Suprapubic skin (tissue), 4 donors: ENCODE measurements around the gene CSKMT. TPM values are rescaled to one million over a fixed set of nuclear protein-coding genes. Genes with fewer than 3 reads are reported as not detected.

ENCODE experiments used
- DNase-seq, 2 donors: peaks; one replicate each; pipeline ENCODE4 v3.0.0-alpha.2; 2019; ENCODE audit warnings: low spot score in 2 of 2
- H3K27ac ChIP-seq: fragments of 200-600 bp; sonication (generic); one replicate; pipeline ENCODE4 v1.5.1; 2019
- H3K27me3 ChIP-seq: fragments of 200-600 bp; sonication (generic); one replicate; pipeline ENCODE4 v1.5.1; 2019
- H3K36me3 ChIP-seq: fragments of 200-600 bp; sonication (generic); one replicate; pipeline ENCODE4 v1.5.1; 2019
- H3K4me1 ChIP-seq: fragments of 200-600 bp; sonication (generic); one replicate; pipeline ENCODE4 v1.5.1; 2019
- H3K4me3 ChIP-seq: fragments of 200-600 bp; sonication (generic); one replicate; pipeline ENCODE4 v1.5.1; 2019; ENCODE audit warnings: mild to moderate bottlenecking
- H3K9me3 ChIP-seq: fragments of 200-600 bp; sonication (generic); one replicate; pipeline ENCODE4 v1.5.1; 2019
- CTCF ChIP-seq, 2 donors: fragments of 200-600 bp in 1 of 2; fragments of 450-650 bp in 1 of 2; sonication (generic) in 1 of 2; IDR thresholded peaks; one replicate each; pipeline ENCODE4 v1.5.1; 2016 to 2019; ENCODE audit warnings: antibody characterized with exemption in 2 of 2, mild to moderate bottlenecking in 1 of 2, moderate library complexity in 1 of 2
- EP300 ChIP-seq: sonication (generic); formaldehyde crosslinking; IDR thresholded peaks from one replicate; pipeline ENCODE4 v1.6.1; 2017; ENCODE audit warnings: antibody characterized with exemption
- POLR2A ChIP-seq, 2 donors: fragments of 450-650 bp; IDR thresholded peaks; one replicate each; pipeline ENCODE4 v1.6.1; 2017; ENCODE audit warnings: antibody characterized with exemption in 2 of 2, mild to moderate bottlenecking in 2 of 2, moderate library complexity in 2 of 2
- POLR2AphosphoS5 ChIP-seq, 3 donors: sonication (generic); formaldehyde crosslinking; IDR thresholded peaks; one replicate each; pipeline ENCODE4 v1.6.1; 2017; ENCODE audit warnings: antibody characterized with exemption in 3 of 3
- WGBS: methylation state at CpG from one replicate; pipeline ENCODE4 v1.1.5; 2018; 5-methylcytosine and 5-hydroxymethylcytosine counted together
- total RNA-seq, 4 donors: library from RNA; depleted of rRNA; stranded (reverse); fragments of >200 nt; gene quantifications; one replicate each; pipeline ENCODE4 v1.1.0, GENCODE V29; 2016

CSKMT gene
- total RNA-seq, 4 donors from 2014 or later = 2.8 to 6.0 (median 4.2) TPM

GRCh38 chr11:62664405-62665074 lies 572 bp upstream of the CSKMT start:
- DNase-seq = no peak
- peaks cover 39% of the 10 kb centered on the region for H3K4me1 ChIP-seq
- no peaks in the 10 kb centered on the region for H3K9me3 ChIP-seq
- TF ChIP-seq CTCF (IDR thresholded peaks at IDR 0.05) (no peak), EP300 (no peak), POLR2A (IDR thresholded peaks at IDR 0.05) (no peak), POLR2AphosphoS5 (IDR thresholded peaks at IDR 0.05) (no peak)
- peaks cover 20% of the 10 kb centered on the region for H3K36me3 ChIP-seq
- H3K27me3 ChIP-seq = no peaks in the 10 kb centered on the region
- 7% methylated on average over 18 of the region's 36 CpGs for WGBS
- H3K27ac ChIP-seq = peak overlapping the region; percentile 88
- peak overlapping the region; percentile 69 for H3K4me3 ChIP-seq

GRCh38 chr11:62665599-62666258 lies 617 bp downstream of the CSKMT start:
- H3K27ac ChIP-seq = peak overlapping the region; percentile 88
- peaks cover 20% of the 10 kb centered on the region for H3K36me3 ChIP-seq
- H3K4me1 ChIP-seq = peaks cover 51% of the 10 kb centered on the region
- H3K9me3 ChIP-seq = no peaks in the 10 kb centered on the region
- WGBS = 7% methylated on average over 38 of the region's 39 CpGs
- peak; percentile 84 to 85 for DNase-seq
- TF ChIP-seq POLR2AphosphoS5 (IDR thresholded peaks at IDR 0.05) = peak in 1 of 3 donors; percentile 0
- TF ChIP-seq POLR2A (IDR thresholded peaks at IDR 0.05) = no peak
- H3K27me3 ChIP-seq = no peaks in the 10 kb centered on the region
- peak overlapping the region; percentile 69 for H3K4me3 ChIP-seq

- Histone ChIP-seq H3K9me3 (no peaks in the 10 kb centered on the region), H3K27me3 (no peaks in the 10 kb centered on the region), H3K4me3 (peak overlapping the region; percentile 69), H3K4me1 (peaks cover 55% of the 10 kb centered on the region), H3K27ac (peak overlapping the region; percentile 88), H3K36me3 (peaks cover 20% of the 10 kb centered on the region)
- TF ChIP-seq POLR2AphosphoS5 (IDR thresholded peaks at IDR 0.05) (no peak), CTCF (IDR thresholded peaks at IDR 0.05) (no peak), POLR2A (IDR thresholded peaks at IDR 0.05) (no peak), EP300 (no peak)
- no peak for DNase-seq
- WGBS = 51% methylated on average over 8 of the region's 16 CpGs
Measured at GRCh38 chr11:62666259-62666926, 1.3 kb downstream of the CSKMT start.

GRCh38 chr11:62667460-62667859 lies 2.3 kb downstream of the CSKMT start:
- Histone ChIP-seq H3K4me1 (peaks cover 61% of the 10 kb centered on the region), H3K36me3 (peaks cover 15% of the 10 kb centered on the region), H3K27ac (no peak overlapping the region), H3K27me3 (no peaks in the 10 kb centered on the region), H3K9me3 (no peaks in the 10 kb centered on the region), H3K4me3 (no peak overlapping the region)
- DNase-seq = no peak
- WGBS = 100% methylated on average over 2 of the region's 2 CpGs
- TF ChIP-seq EP300 (no peak), POLR2AphosphoS5 (IDR thresholded peaks at IDR 0.05) (no peak), POLR2A (IDR thresholded peaks at IDR 0.05) (no peak), CTCF (IDR thresholded peaks at IDR 0.05) (no peak)

GRCh38 chr11:62669420-62670161 lies 4.5 kb downstream of the CSKMT start:
- TF ChIP-seq POLR2AphosphoS5 (IDR thresholded peaks at IDR 0.05) = no peak
- TF ChIP-seq CTCF (IDR thresholded peaks at IDR 0.05) = no peak
- no peak for TF ChIP-seq EP300
- no peak for TF ChIP-seq POLR2A (IDR thresholded peaks at IDR 0.05)
- Histone ChIP-seq H3K4me1 (peaks cover 60% of the 10 kb centered on the region), H3K36me3 (peaks cover 8% of the 10 kb centered on the region), H3K27ac (no peak overlapping the region), H3K4me3 (no peak overlapping the region), H3K9me3 (no peaks in the 10 kb centered on the region), H3K27me3 (no peaks in the 10 kb centered on the region)
- DNase-seq = no peak
- 75% methylated on average over 4 of the region's 4 CpGs for WGBS
